Endothelial cell of umbilical vein (primary cell): Measurements from ENCODE around the gene OR8G5. TPM values are rescaled to one million over a fixed set of nuclear protein-coding genes. Genes with fewer than 3 reads are reported as not detected.

Experiments used
- BruUV-seq: library from RNA; stranded (reverse); fragments of 400-500 nt; replicated peaks from 2 replicates; lab custom pipeline; 2021; lab: Mats Ljungman, UMichigan
- CTCF ChIA-PET: fragments of 300-600, 350-600 bp; sonication (Branson Sonifier 250); formaldehyde crosslinking; loops from one replicate; lab custom pipeline; 2021; ENCODE audit warnings: antibody characterized with exemption, inconsistent platforms; lab: Charles Lee
- POLR2A ChIA-PET: fragments of 300-600, 350-600 bp; sonication (Branson Sonifier 250); formaldehyde crosslinking; loops from one replicate; lab custom pipeline; 2021; ENCODE audit warnings: antibody characterized with exemption, inconsistent platforms; lab: Charles Lee
- DNase-seq: peaks from one replicate; pipeline ENCODE4 v3.0.0-alpha.2; 2011; ENCODE audit warnings: low read depth, low spot score
- FAIRE-seq: peaks from 2 replicates; lab custom pipeline; 2011; peaks lifted over from hg19 to GRCh38; lab: Jason Lieb, UNC
- H2AFZ ChIP-seq: 2 replicates; pipeline ENCODE4 v1.6.0; 2012; ENCODE audit warnings: low read depth, low read length, control low read depth, inconsistent platforms
- H3K27ac ChIP-seq: 2 replicates; pipeline ENCODE4 v1.5.1; 2011; ENCODE audit warnings: low read depth, mild to moderate bottlenecking, control low read depth, low read length, moderate library complexity; ENCODE audit not compliant: insufficient read depth
- H3K27me3 ChIP-seq, 2 experiments: 2 replicates each; pipeline versions ENCODE4 v1.6.0 to v1.6.1; 2011; ENCODE audit warnings: low read length in 2 of 2, mixed read lengths in 1 of 2; ENCODE audit not compliant: control insufficient read depth in 2 of 2, insufficient read depth in 2 of 2
- H3K36me3 ChIP-seq, 2 experiments: 2 replicates in 1 of 2; 3 replicates in 1 of 2; pipeline ENCODE4 v1.5.1; 2011; ENCODE audit warnings: low read length in 2 of 2, mild to moderate bottlenecking in 1 of 2, moderate library complexity in 1 of 2; ENCODE audit not compliant: control insufficient read depth in 2 of 2, insufficient read depth in 2 of 2; ENCODE audit errors: extremely low read depth in 1 of 2
- H3K4me1 ChIP-seq: 3 replicates; pipeline ENCODE4 v1.5.1; 2011; ENCODE audit warnings: mild to moderate bottlenecking, low read length; ENCODE audit not compliant: control insufficient read depth, insufficient read depth; ENCODE audit errors: extremely low read depth
- H3K4me2 ChIP-seq: 2 replicates; pipeline ENCODE4 v1.6.1; 2011; ENCODE audit warnings: low read length, control low read depth, mixed read lengths; ENCODE audit not compliant: insufficient read depth
- H3K4me3 ChIP-seq, 3 experiments: fragments of 200-600 bp in 1 of 3; sonication (generic), shearing (Covaris generic) in 1 of 3; replicated peaks in 1 of 3; 2 replicates each; pipeline ENCODE4 v1.5.1; 2011 to 2016; ENCODE audit warnings: control low read depth in 3 of 3, low read length in 3 of 3, mild to moderate bottlenecking in 2 of 3, inconsistent platforms in 1 of 3, low read depth in 1 of 3, moderate library complexity in 1 of 3; ENCODE audit not compliant: insufficient read depth in 1 of 3
- H3K79me2 ChIP-seq: 2 replicates; pipeline ENCODE4 v1.6.0; 2012; ENCODE audit warnings: low read length, inconsistent platforms; ENCODE audit not compliant: control insufficient read depth, insufficient read depth
- H3K9ac ChIP-seq: replicated peaks from 2 replicates; pipeline ENCODE3; 2011; ENCODE audit warnings: low read length, control low read depth; ENCODE audit not compliant: insufficient read depth; ENCODE audit errors: extremely low read depth
- H3K9me1 ChIP-seq: replicated peaks from 3 replicates; pipeline ENCODE4 v1.6.0; 2011; ENCODE audit warnings: mild to moderate bottlenecking, low read length; ENCODE audit not compliant: control insufficient read depth, insufficient read depth; ENCODE audit errors: extremely low read depth
- H3K9me3 ChIP-seq: replicated peaks from 2 replicates; pipeline ENCODE4 v1.5.1; 2012; ENCODE audit warnings: low read length, inconsistent platforms; ENCODE audit not compliant: control insufficient read depth, insufficient read depth
- H4K20me1 ChIP-seq: replicated peaks from 2 replicates; pipeline ENCODE3; 2011; ENCODE audit warnings: mild to moderate bottlenecking, low read length; ENCODE audit not compliant: control insufficient read depth, insufficient read depth; ENCODE audit errors: extremely low read depth
- EZH2 ChIP-seq: IDR thresholded peaks from 2 replicates; pipeline ENCODE4 v1.6.1; 2012; ENCODE audit warnings: borderline replicate concordance, low read depth, mild to moderate bottlenecking, moderate library complexity, low read length, inconsistent platforms; ENCODE audit not compliant: severe bottlenecking
- GATA2 ChIP-seq: IDR thresholded peaks from 2 replicates; pipeline ENCODE4 v1.7.0; 2011; ENCODE audit warnings: low read depth, mild to moderate bottlenecking, moderate library complexity, mixed read lengths, low read length; ENCODE audit not compliant: insufficient read length, insufficient read depth
- JUN ChIP-seq: IDR thresholded peaks from 2 replicates; pipeline ENCODE4 v1.6.1; 2011; ENCODE audit warnings: borderline replicate concordance, low read depth; ENCODE audit not compliant: insufficient read length, insufficient read depth
- POLR2AphosphoS5 ChIP-seq: IDR thresholded peaks from 2 replicates; pipeline ENCODE4 v1.6.1; 2012; ENCODE audit warnings: low read depth, mild to moderate bottlenecking, control low read depth, low read length, moderate library complexity; ENCODE audit not compliant: insufficient read depth
- dilution Hi-C: fragments of 300-500 bp; cut with MboI; formaldehyde crosslinking; loops from one replicate; pipeline ENCODE4 v1.15.0; 2019; ENCODE audit warnings: low sequenced_read_pairs; ENCODE audit not compliant: extremely low pct_ligation_motif_present
- intact Hi-C: fragments of 100-400 bp; cut with micrococcal nuclease; formaldehyde crosslinking; loops from one replicate; pipeline ENCODE4 v1.10.0; 2022
- polyA plus RNA-seq, 4 experiments: library from polyadenylated mRNA; depleted of rRNA in 3 of 4; stranded (reverse) in 3 of 4; unstranded in 1 of 4; fragments of >200 nt; gene quantifications; 2 replicates each; pipeline versions ENCODE4 v1.2.1 to v1.2.3, GENCODE V29; 2011 to 2012; ENCODE audit warnings: missing spikeins in 1 of 4
- total RNA-seq: library from RNA; stranded (reverse); gene quantifications from 2 replicates; pipeline ENCODE4 v1.2.3, GENCODE V29; 2021
- TF ChIP-seq, protein P1 (sequence below): IDR thresholded peaks from 2 replicates; pipeline ENCODE4 v1.6.1; 2011; ENCODE audit not compliant: insufficient read depth, insufficient read length
- TF ChIP-seq, protein P2 (sequence below), 2 donors: IDR thresholded peaks; 1 replicate in 1 of 2; 2 replicates in 1 of 2; pipeline ENCODE4 v1.5.1; 2011; ENCODE audit warnings: low read length in 2 of 2, mild to moderate bottlenecking in 2 of 2, moderate library complexity in 2 of 2, control low read depth in 1 of 2, inconsistent platforms in 1 of 2, low read depth in 1 of 2; ENCODE audit not compliant: insufficient read depth in 1 of 2; ENCODE audit errors: extremely low read depth in 1 of 2

Gene OR8G5
- total and polyA plus RNA-seq, 2 donors (not counting 3 experiments of a cell fraction or from before 2014, with no cell fraction given) = not detected

DNA sequence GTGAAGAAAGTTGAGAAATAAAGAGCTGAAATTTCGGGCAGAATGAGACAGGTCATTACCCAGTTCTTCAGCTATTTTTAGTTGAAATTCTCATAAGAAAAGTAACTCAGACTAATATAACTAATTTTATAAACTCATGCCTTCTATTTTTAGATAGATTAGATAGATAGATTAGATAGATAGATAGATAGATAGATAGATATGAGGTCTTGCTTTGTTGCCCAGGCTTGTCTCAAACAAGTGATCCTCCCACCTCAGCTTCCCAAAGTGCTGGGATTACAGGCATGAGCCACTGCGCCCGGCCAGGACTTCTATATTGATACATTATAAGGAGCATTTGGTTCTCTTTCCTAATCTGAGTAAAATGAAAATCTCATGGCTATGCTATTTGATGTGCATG, 42.1 kb upstream of the OR8G5 start:
- intact Hi-C loops = no loop called here
- no peak overlapping the region for H2AFZ ChIP-seq
- BruUV-seq = no TSS peak
- no peak overlapping the region for H3K4me3 ChIP-seq
- FAIRE-seq (no peak), DNase-seq (no peak)
- dilution Hi-C loops = no loop called here
- H3K9me3 ChIP-seq = no peaks in the 10 kb centered on the region
- no peak overlapping the region for H3K27ac ChIP-seq
- H3K36me3 ChIP-seq = no peaks in the 10 kb centered on the region
- CTCF ChIA-PET = interaction anchor here (1.1 kb wide), 1 partner anchor 27 kb away, joined by 4 read pairs; the partner anchor contains the start of gene OR8G1
- H4K20me1 ChIP-seq = no peaks in the 10 kb centered on the region
- no peaks in the 10 kb centered on the region for H3K79me2 ChIP-seq
- TF ChIP-seq, protein P1, sequence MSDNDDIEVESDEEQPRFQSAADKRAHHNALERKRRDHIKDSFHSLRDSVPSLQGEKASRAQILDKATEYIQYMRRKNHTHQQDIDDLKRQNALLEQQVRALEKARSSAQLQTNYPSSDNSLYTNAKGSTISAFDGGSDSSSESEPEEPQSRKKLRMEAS = no peak
- TF ChIP-seq JUN (no peak), POLR2AphosphoS5 (no peak)
- peaks cover 0 to 1% of the 10 kb centered on the region in 2 experiments for H3K27me3 ChIP-seq
- no peak overlapping the region for H3K4me2 ChIP-seq
- POLR2A ChIA-PET = no interaction called here
- no peak overlapping the region for H3K9ac ChIP-seq
- H3K4me1 ChIP-seq = no peaks in the 10 kb centered on the region
- no peaks in the 10 kb centered on the region for H3K9me1 ChIP-seq

DNA sequence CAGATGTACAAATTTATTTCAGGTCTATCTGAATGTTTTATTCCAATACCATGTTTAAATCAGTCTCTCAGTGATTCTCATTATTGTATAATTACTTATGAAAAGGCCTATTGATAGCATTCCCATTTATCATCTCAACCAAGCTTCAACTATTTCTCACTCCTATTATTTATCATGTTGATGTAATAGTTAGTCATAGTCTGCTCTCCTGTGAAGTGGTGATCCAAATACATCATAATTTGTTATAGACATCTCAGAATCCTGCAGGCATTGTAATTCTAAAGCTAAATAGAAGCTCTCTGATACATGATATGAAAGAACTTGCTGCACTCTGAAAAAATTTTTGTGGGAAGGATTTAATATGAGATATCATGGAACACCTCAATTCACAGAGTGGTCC, 37.0 kb upstream of the OR8G5 start:
- Histone ChIP-seq H3K9me1 (no peaks in the 10 kb centered on the region), H3K27ac (no peak overlapping the region), H3K9ac (no peak overlapping the region), H3K79me2 (no peaks in the 10 kb centered on the region), H3K4me3 (no peak overlapping the region), H3K4me2 (no peak overlapping the region), H3K4me1 (no peaks in the 10 kb centered on the region), H2AFZ (no peak overlapping the region), H4K20me1 (no peaks in the 10 kb centered on the region), H3K27me3 (no peaks in the 10 kb centered on the region), H3K9me3 (no peaks in the 10 kb centered on the region), H3K36me3 (no peaks in the 10 kb centered on the region)
- POLR2A ChIA-PET = no interaction called here
- no TSS peak for BruUV-seq
- DNase-seq (no peak), FAIRE-seq (no peak)
- CTCF ChIA-PET = interaction anchor here (2.2 to 2.3 kb wide), 2 partner anchors 12 to 24 kb away, joined by 5 read pairs; no protein-coding TSS in a partner anchor
- intact Hi-C loops (no loop called here), dilution Hi-C loops (no loop called here)
- TF ChIP-seq GATA2 (no peak), POLR2AphosphoS5 (no peak), JUN (no peak), EZH2 (no peak)
- TF ChIP-seq, protein P1 = no peak
- TF ChIP-seq, protein P2, sequence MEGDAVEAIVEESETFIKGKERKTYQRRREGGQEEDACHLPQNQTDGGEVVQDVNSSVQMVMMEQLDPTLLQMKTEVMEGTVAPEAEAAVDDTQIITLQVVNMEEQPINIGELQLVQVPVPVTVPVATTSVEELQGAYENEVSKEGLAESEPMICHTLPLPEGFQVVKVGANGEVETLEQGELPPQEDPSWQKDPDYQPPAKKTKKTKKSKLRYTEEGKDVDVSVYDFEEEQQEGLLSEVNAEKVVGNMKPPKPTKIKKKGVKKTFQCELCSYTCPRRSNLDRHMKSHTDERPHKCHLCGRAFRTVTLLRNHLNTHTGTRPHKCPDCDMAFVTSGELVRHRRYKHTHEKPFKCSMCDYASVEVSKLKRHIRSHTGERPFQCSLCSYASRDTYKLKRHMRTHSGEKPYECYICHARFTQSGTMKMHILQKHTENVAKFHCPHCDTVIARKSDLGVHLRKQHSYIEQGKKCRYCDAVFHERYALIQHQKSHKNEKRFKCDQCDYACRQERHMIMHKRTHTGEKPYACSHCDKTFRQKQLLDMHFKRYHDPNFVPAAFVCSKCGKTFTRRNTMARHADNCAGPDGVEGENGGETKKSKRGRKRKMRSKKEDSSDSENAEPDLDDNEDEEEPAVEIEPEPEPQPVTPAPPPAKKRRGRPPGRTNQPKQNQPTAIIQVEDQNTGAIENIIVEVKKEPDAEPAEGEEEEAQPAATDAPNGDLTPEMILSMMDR (IDR thresholded peaks at IDR 0.05; ENCODE audit: extremely low read depth in 1 of 2, insufficient read depth in 1 of 2, low read depth in 1 of 2, low read length in 2 of 2) = no peak
